PC-3 (cell line): ENCODE data around the gene CDHR3. TPM values are rescaled to one million over a fixed set of nuclear protein-coding genes. Genes with fewer than 3 reads are reported as not detected.

Experiments
- ATAC-seq: fragments of 200-7000 bp; cut with Tn5 transposase; 2 replicates; pipeline ENCODE4 v1.9.1; 2020; ENCODE audit warnings: mild to moderate bottlenecking, moderate library complexity
- BruUV-seq: library from RNA; stranded (reverse); fragments of 400-500 nt; replicated peaks from 2 replicates; lab custom pipeline; 2021; lab: Mats Ljungman, UMichigan
- CTCF ChIA-PET: fragments of 300-600 bp; sonication (Branson Sonifier 250); formaldehyde crosslinking; loops from one replicate; lab custom pipeline; 2022; ENCODE audit warnings: antibody characterized with exemption; lab: Charles Lee
- POLR2A ChIA-PET: fragments of 300-600 bp; sonication (Branson Sonifier 250); formaldehyde crosslinking; loops from one replicate; lab custom pipeline; 2022; ENCODE audit warnings: antibody characterized with exemption; ENCODE audit not compliant: unreplicated experiment; lab: Charles Lee
- DNase-seq: peaks from one replicate; pipeline ENCODE4 v3.0.0-alpha.2; 2015
- H2AFZ ChIP-seq: fragments of 300-600 bp; sonication (generic); 2 replicates; pipeline ENCODE4 v1.6.0; 2016; ENCODE audit warnings: antibody characterized with exemption, low read length
- H3F3A ChIP-seq: fragments of 300-600 bp; sonication (generic); one replicate; pipeline ENCODE4 v1.6.0; 2017; ENCODE audit warnings: antibody characterized with exemption, low read length, control low read depth, mild to moderate bottlenecking; ENCODE audit not compliant: unreplicated experiment
- H3K27ac ChIP-seq: fragments of 300-600 bp; sonication (generic); 2 replicates; pipeline ENCODE4 v1.5.1; 2016; ENCODE audit warnings: mild to moderate bottlenecking, low read length
- H3K27me3 ChIP-seq: fragments of 300-600 bp; sonication (generic); 2 replicates; pipeline ENCODE4 v1.6.1; 2016; ENCODE audit warnings: low read length, mixed read lengths
- H3K36me3 ChIP-seq: fragments of 300-600 bp; sonication (generic); 2 replicates; pipeline ENCODE4 v1.6.1; 2016; ENCODE audit warnings: low read depth, mixed run types, low read length, mixed read lengths
- H3K4me1 ChIP-seq: fragments of 300-600 bp; sonication (generic); 2 replicates; pipeline ENCODE4 v1.5.1; 2016; ENCODE audit warnings: low read length; ENCODE audit not compliant: insufficient read depth
- H3K4me2 ChIP-seq: fragments of 300-600 bp; sonication (generic); 2 replicates; pipeline ENCODE4 v1.6.0; 2016; ENCODE audit warnings: low read length
- H3K4me3 ChIP-seq: fragments of 300-600 bp; sonication (generic); 2 replicates; pipeline ENCODE4 v1.5.1; 2016; ENCODE audit warnings: mild to moderate bottlenecking, low read length, mixed read lengths
- H3K79me2 ChIP-seq: fragments of 300-600 bp; sonication (generic); 2 replicates; pipeline ENCODE4 v1.6.1; 2017; ENCODE audit warnings: low read length, mixed read lengths
- H3K9ac ChIP-seq: fragments of 300-600 bp; sonication (generic); 2 replicates; pipeline ENCODE4 v1.6.0; 2016; ENCODE audit warnings: mild to moderate bottlenecking, low read length
- H3K9me2 ChIP-seq: fragments of 300-600 bp; sonication (generic); replicated peaks from 2 replicates; pipeline ENCODE4 v1.6.1; 2016; ENCODE audit warnings: mixed run types, low read length, mixed read lengths
- H3K9me3 ChIP-seq: fragments of 300-600 bp; sonication (generic); 2 replicates; pipeline ENCODE4 v1.6.1; 2016; ENCODE audit warnings: low read length, mixed read lengths
- H4K20me1 ChIP-seq: fragments of 300-600 bp; sonication (generic); 2 replicates; pipeline ENCODE4 v1.6.1; 2016; ENCODE audit warnings: low read length, mixed read lengths
- EZH2 ChIP-seq: fragments of 300-600 bp; sonication (generic); IDR thresholded peaks from one replicate; pipeline ENCODE4 v1.6.1; 2017; ENCODE audit warnings: antibody characterized with exemption, mild to moderate bottlenecking, low read length; ENCODE audit not compliant: unreplicated experiment
- EZH2phosphoT487 ChIP-seq: fragments of 300-600 bp; sonication (generic); IDR thresholded peaks from 2 replicates; pipeline ENCODE4 v1.6.1; 2018; ENCODE audit warnings: mild to moderate bottlenecking, antibody characterized with exemption, low read length, borderline replicate concordance
- intact Hi-C: fragments of 100-400 bp; cut with micrococcal nuclease; formaldehyde crosslinking; loops from 2 replicates; pipeline ENCODE4 v1.9.0; 2023
- total RNA-seq: library from RNA; depleted of rRNA; stranded (reverse); fragments of >200 nt; gene quantifications from 2 replicates; pipeline ENCODE4 v1.2.3, GENCODE V29; 2014
- TF ChIP-seq, protein P1 (sequence below): fragments of 300-600 bp; sonication (generic); conservative IDR thresholded peaks from 2 replicates; pipeline ENCODE4 v1.5.1; 2017; ENCODE audit warnings: antibody characterized with exemption, low read depth, mild to moderate bottlenecking, low read length

The CDHR3 gene
- total RNA-seq, 1 experiment from 2014 or later = 9.8 TPM

DNA sequence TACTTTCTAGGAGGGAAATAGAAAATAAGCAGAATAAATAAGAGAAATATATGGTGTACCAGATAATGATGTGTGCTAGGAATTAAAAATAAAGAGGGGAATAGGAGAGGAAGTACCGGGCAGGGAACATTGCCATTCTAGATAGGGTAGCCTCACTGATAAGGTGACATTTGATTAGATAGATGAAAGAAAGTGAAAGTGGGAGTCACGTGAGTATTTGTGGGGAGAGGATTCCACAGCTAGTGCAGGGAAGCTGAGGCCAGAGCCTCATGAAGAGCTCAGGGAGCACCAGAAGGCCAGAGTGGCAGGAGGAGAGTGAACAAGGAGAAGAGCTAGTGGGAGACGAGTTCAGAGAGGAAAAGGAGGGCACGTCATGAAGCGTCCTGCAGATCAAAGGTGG is 49.1 kb downstream of the CDHR3 start:
- H3K27ac ChIP-seq = no peak overlapping the region
- TF ChIP-seq EZH2phosphoT487 (no peak), EZH2 (no peak)
- TF ChIP-seq, protein P1, sequence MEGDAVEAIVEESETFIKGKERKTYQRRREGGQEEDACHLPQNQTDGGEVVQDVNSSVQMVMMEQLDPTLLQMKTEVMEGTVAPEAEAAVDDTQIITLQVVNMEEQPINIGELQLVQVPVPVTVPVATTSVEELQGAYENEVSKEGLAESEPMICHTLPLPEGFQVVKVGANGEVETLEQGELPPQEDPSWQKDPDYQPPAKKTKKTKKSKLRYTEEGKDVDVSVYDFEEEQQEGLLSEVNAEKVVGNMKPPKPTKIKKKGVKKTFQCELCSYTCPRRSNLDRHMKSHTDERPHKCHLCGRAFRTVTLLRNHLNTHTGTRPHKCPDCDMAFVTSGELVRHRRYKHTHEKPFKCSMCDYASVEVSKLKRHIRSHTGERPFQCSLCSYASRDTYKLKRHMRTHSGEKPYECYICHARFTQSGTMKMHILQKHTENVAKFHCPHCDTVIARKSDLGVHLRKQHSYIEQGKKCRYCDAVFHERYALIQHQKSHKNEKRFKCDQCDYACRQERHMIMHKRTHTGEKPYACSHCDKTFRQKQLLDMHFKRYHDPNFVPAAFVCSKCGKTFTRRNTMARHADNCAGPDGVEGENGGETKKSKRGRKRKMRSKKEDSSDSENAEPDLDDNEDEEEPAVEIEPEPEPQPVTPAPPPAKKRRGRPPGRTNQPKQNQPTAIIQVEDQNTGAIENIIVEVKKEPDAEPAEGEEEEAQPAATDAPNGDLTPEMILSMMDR = no peak
- H3F3A ChIP-seq = no peaks in the 10 kb centered on the region
- DNase-seq (no peak), ATAC-seq (no peak)
- H3K4me1 ChIP-seq = no peaks in the 10 kb centered on the region
- ChIA-PET CTCF (interaction anchor here (0.6 kb wide), 1 partner anchor 247 kb away, joined by 3 read pairs; no protein-coding TSS in a partner anchor), POLR2A (no interaction called here)
- H2AFZ ChIP-seq = no peak overlapping the region
- H3K4me2 ChIP-seq = no peak overlapping the region
- no peaks in the 10 kb centered on the region for H4K20me1 ChIP-seq
- H3K4me3 ChIP-seq = no peak overlapping the region
- H3K27me3 ChIP-seq = no peaks in the 10 kb centered on the region
- H3K36me3 ChIP-seq = no peaks in the 10 kb centered on the region
- H3K9me2 ChIP-seq = no peaks in the 10 kb centered on the region
- BruUV-seq = no TSS peak
- no peaks in the 10 kb centered on the region for H3K79me2 ChIP-seq
- no peaks in the 10 kb centered on the region for H3K9me3 ChIP-seq
- H3K9ac ChIP-seq = no peak overlapping the region
- intact Hi-C loops = no loop called here

DNA sequence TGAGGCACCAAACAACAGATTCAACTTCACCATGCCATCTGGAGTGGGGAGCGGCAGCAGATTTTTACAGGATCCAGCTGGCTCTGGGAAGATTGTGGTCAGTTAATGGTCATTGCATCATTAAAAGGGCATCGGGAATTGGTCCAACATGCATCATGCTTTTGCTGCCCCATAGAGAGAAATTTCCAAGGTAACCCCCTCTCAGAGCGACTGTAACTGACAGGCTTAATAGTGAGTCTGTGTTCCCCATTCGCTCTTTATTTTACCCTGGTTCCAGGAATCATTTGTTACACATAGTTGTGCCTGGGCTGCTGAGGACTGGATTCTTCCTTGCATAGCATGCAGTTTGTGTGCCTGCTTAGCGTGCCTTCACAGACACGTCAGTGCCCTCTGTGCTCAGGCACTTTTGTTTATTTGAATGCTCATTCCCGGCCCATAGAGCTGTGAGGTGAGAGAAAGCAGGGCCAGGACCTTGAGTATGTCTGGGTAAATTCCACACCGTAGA is 49.9 kb downstream of the CDHR3 start:
- Histone ChIP-seq H3K79me2 (no peaks in the 10 kb centered on the region), H3K4me1 (no peaks in the 10 kb centered on the region), H3F3A (no peaks in the 10 kb centered on the region), H3K36me3 (no peaks in the 10 kb centered on the region), H3K27ac (no peak overlapping the region), H3K9ac (no peak overlapping the region), H3K4me2 (no peak overlapping the region), H4K20me1 (no peaks in the 10 kb centered on the region), H3K9me3 (no peaks in the 10 kb centered on the region), H3K27me3 (no peaks in the 10 kb centered on the region), H3K4me3 (no peak overlapping the region), H3K9me2 (no peaks in the 10 kb centered on the region), H2AFZ (no peak overlapping the region)
- DNase-seq = no peak
- no TSS peak for BruUV-seq
- CTCF ChIA-PET = interaction anchor here (0.6 kb wide), 1 partner anchor 248 kb away, joined by 3 read pairs; no protein-coding TSS in a partner anchor
- intact Hi-C loops = no loop called here
- POLR2A ChIA-PET = interaction anchor here (0.7 kb wide), 1 partner anchor 157 kb away, joined by 4 read pairs; no protein-coding TSS in a partner anchor
- TF ChIP-seq, protein P1 = no peak
- TF ChIP-seq EZH2 (no peak), EZH2phosphoT487 (no peak)
- no peak for ATAC-seq
